ENCODE data around the gene RAB40B. TPM values are rescaled to one million over a fixed set of nuclear protein-coding genes. Genes with fewer than 3 reads are reported as not detected.

Gene RAB40B
- total RNA-seq, 1 experiment from 2014 or later: 22.1 TPM

GRCh38 chr17:82623707-82624106 lies 74.8 kb downstream of the RAB40B start:
- H3K36me3 ChIP-seq (ENCODE audit: control insufficient read depth in 1 of 2, insufficient read depth in 2 of 2, low read length in 2 of 2): peaks cover 72 to 77% of the 10 kb centered on the region in 2 experiments
- H3K4me3 ChIP-seq (replicated peaks in 1 of 2; ENCODE audit: low read depth in 1 of 2, low read length in 2 of 2): no peak overlapping the region
- H2AFZ ChIP-seq (ENCODE audit: low read depth, low read length, poor library complexity, severe bottlenecking): no peak overlapping the region
- intact Hi-C loops (cut with micrococcal nuclease): no loop called here
- no peak overlapping the region for H3K4me2 ChIP-seq (ENCODE audit: low read length)
- ChIA-PET CTCF (no interaction called here), POLR2A (no interaction called here), RAD21 (ENCODE audit: low non-redundant PET in 1 of 2, low total read pairs in 2 of 2, uncharacterized antibody in 2 of 2, unreplicated experiment in 2 of 2) (no interaction called here)
- DNase-seq (ENCODE audit: low read depth, low spot score): no peak
- H3K9ac ChIP-seq (ENCODE audit: low read length): no peak overlapping the region
- no peaks in the 10 kb centered on the region for H3K9me3 ChIP-seq (ENCODE audit: control insufficient read depth in 1 of 2, insufficient read depth in 1 of 2, low read depth in 1 of 2, low read length in 2 of 2)
- H3K27me3 ChIP-seq (ENCODE audit: insufficient read depth, low read length): no peaks in the 10 kb centered on the region
- no peak for ATAC-seq
- H4K20me1 ChIP-seq (ENCODE audit: insufficient read depth): 0 out of 2 replicates have a peak, but pooled peaks cover 11% of the 10 kb centered on the region
- peaks cover 82% of the 10 kb centered on the region for H3K79me2 ChIP-seq (ENCODE audit: insufficient read depth, low read length)
- TF ChIP-seq POLR2AphosphoS5 (IDR thresholded peaks at IDR 0.05; ENCODE audit: low read depth, low read length) (no peak), SIN3A (IDR thresholded peaks at IDR 0.05; ENCODE audit: low read depth) (no peak), REST (IDR thresholded peaks at IDR 0.05; ENCODE audit: low read depth) (no peak), YY1 (IDR thresholded peaks at IDR 0.05; ENCODE audit: extremely low read depth, insufficient replicate concordance, low read depth, low read length) (no peak), CBX3 (IDR thresholded peaks at IDR 0.05; ENCODE audit: low read depth) (no peak), FOSL1 (IDR thresholded peaks at IDR 0.05; ENCODE audit: low read depth) (no peak), CTCF (IDR thresholded peaks at IDR 0.05 in 2 of 3, conservative IDR thresholded peaks at IDR 0.05 in 1 of 3; ENCODE audit: borderline replicate concordance in 1 of 3, insufficient read depth in 1 of 3, low read depth in 2 of 3, low read length in 2 of 3) (no peak), TCF7L2 (IDR thresholded peaks at IDR 0.05; ENCODE audit: borderline replicate concordance, extremely low read depth, insufficient read depth, insufficient read length) (no peak), ZBTB33 (IDR thresholded peaks at IDR 0.05; ENCODE audit: extremely low read depth, insufficient replicate concordance, low read length) (no peak), EZH2phosphoT487 (IDR thresholded peaks at IDR 0.05; ENCODE audit: borderline replicate concordance) (no peak), ZFX (IDR thresholded peaks at IDR 0.05) (no peak), CEBPB (IDR thresholded peaks at IDR 0.05; ENCODE audit: low read depth) (no peak), ZNF274 (IDR thresholded peaks at IDR 0.05; ENCODE audit: low read depth, low read length) (no peak), POLR2A (IDR thresholded peaks at IDR 0.05; ENCODE audit: borderline replicate concordance, extremely low read depth, insufficient read depth, insufficient read length) (no peak), EZH2 (IDR thresholded peaks at IDR 0.05) (no peak), RAD21 (IDR thresholded peaks at IDR 0.05; ENCODE audit: low read depth) (no peak), SRF (IDR thresholded peaks at IDR 0.05; ENCODE audit: low read depth) (no peak), JUND (IDR thresholded peaks at IDR 0.05) (no peak)
- no peaks in the 10 kb centered on the region for H3K9me2 ChIP-seq (ENCODE audit: insufficient read depth)
- no peak overlapping the region for H3K27ac ChIP-seq (ENCODE audit: low read depth, low read length)
- BruUV-seq (replicated peaks): no TSS peak
- H3K4me1 ChIP-seq (ENCODE audit: control insufficient read depth in 1 of 2, insufficient read depth in 2 of 2, low read length in 2 of 2): no peaks in the 10 kb centered on the region
